ENCODE data around the gene RIC8B.
A peak's percentile ranks its signal among the peaks of the same experiment; 100 is the strongest.
"Not testable (repeated sequence)": the region's sequence is repeated elsewhere in the genome, so short reads cannot be mapped to it uniquely, and the experiment has no call there.

Gene RIC8B

GRCh38 chr12:106906715-106907114 lies 132.2 kb downstream of the RIC8B start:
- DNase-seq = no peak

- DNase-seq = no peak
These were observed 132.9 kb downstream of the RIC8B start for GRCh38 chr12:106907411-106907810.

GRCh38 chr12:106907846-106908245 lies 133.4 kb downstream of the RIC8B start:
- DNase-seq = no peak

- DNase-seq = no peak
These were observed 134.1 kb downstream of the RIC8B start for GRCh38 chr12:106908561-106908960.

GRCh38 chr12:106910202-106910601 lies 135.7 kb downstream of the RIC8B start:
- DNase-seq = peak; percentile 13

GRCh38 chr12:106911581-106911980 lies 137.1 kb downstream of the RIC8B start:
- no peak for DNase-seq

- no peak for DNase-seq
These were observed 139.0 kb downstream of the RIC8B start for GRCh38 chr12:106913456-106913855.

GRCh38 chr12:106914796-106915634 lies 140.5 kb downstream of the RIC8B start:
- DNase-seq = no peak

GRCh38 chr12:106915635-106916026 lies 141.1 kb downstream of the RIC8B start:
- DNase-seq = no peak

- no peak for DNase-seq
These were observed 143.0 kb downstream of the RIC8B start for GRCh38 chr12:106917503-106917902.

- no peak for DNase-seq
These were observed 144.3 kb downstream of the RIC8B start for GRCh38 chr12:106918746-106919145.

GRCh38 chr12:106919910-106920544 lies 145.5 kb downstream of the RIC8B start:
- DNase-seq = peak; percentile 55

GRCh38 chr12:106921976-106922375 lies 147.5 kb downstream of the RIC8B start:
- not testable (repeated sequence) for DNase-seq

- not testable (repeated sequence) for DNase-seq
These were observed 149.1 kb downstream of the RIC8B start for GRCh38 chr12:106923594-106923993.

- no peak for DNase-seq
These were observed 149.9 kb downstream of the RIC8B start for GRCh38 chr12:106924268-106924861.

GRCh38 chr12:106926657-106927056 lies 152.2 kb downstream of the RIC8B start:
- DNase-seq = no peak

GRCh38 chr12:106934277-106934676 lies 159.8 kb downstream of the RIC8B start:
- no peak for DNase-seq

Data from CD4-positive, alpha-beta T cell treated with Interleukin-12 subunit alpha and Interleukin-12 subunit beta, for 1 hour (primary cell).